SH-SY5Y (cell line): ENCODE measurements around the gene LRRC45.

Source experiments
- GATA2 ChIP-seq: IDR thresholded peaks from 2 replicates; pipeline ENCODE4 v1.6.1; 2011; ENCODE audit warnings: mild to moderate bottlenecking, low read depth, low read length
- GATA3 ChIP-seq: IDR thresholded peaks from 2 replicates; pipeline ENCODE4 v1.6.1; 2011; ENCODE audit warnings: low read depth, mild to moderate bottlenecking, low read length, moderate library complexity

GRCh38 chr17:82070611-82071010 is 47.5 kb downstream of the LRRC45 start:
- no peak for TF ChIP-seq GATA2
- no peak for TF ChIP-seq GATA3
